ENCODE results near the gene CUX1.

DNA sequence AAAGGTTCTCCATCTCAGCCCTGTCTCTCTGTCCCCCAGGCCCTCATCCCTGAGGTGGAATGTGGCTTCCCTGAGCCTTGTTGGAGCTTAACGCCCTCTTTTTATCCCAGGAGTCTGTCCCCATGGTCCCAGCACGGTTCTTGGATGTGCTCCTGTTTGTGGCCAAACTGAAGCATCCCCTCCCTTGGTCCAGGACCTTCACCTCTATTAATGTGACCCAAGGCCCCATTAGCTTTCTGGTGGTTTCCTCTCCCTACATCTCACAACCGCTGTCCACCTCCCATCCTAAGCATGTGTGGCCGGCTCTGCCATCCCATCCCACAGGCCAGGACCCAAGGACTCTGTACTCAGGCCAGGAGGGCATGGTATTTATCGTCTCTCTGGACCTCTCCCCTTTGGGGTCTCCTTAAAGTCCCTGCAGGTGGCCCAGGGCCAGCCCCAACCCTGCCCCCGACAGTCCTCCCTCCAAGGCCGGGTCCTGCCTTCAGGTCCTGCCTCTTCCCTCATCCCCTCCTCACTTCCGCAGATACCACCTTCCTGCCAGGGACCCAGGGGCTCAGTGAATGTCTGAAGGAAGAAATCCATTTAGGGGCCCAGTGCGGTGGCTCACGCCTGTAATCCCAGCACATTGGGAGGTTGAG lies 453.9 kb downstream of the CUX1 start:
- TF ChIP-seq, protein P1, sequence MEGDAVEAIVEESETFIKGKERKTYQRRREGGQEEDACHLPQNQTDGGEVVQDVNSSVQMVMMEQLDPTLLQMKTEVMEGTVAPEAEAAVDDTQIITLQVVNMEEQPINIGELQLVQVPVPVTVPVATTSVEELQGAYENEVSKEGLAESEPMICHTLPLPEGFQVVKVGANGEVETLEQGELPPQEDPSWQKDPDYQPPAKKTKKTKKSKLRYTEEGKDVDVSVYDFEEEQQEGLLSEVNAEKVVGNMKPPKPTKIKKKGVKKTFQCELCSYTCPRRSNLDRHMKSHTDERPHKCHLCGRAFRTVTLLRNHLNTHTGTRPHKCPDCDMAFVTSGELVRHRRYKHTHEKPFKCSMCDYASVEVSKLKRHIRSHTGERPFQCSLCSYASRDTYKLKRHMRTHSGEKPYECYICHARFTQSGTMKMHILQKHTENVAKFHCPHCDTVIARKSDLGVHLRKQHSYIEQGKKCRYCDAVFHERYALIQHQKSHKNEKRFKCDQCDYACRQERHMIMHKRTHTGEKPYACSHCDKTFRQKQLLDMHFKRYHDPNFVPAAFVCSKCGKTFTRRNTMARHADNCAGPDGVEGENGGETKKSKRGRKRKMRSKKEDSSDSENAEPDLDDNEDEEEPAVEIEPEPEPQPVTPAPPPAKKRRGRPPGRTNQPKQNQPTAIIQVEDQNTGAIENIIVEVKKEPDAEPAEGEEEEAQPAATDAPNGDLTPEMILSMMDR (IDR thresholded peaks at IDR 0.05): no peak
- no peak for TF ChIP-seq POLR2A (IDR thresholded peaks at IDR 0.05)

Measured in esophagus squamous epithelium (tissue), 4 donors.